Adrenal gland (tissue), 12 donors: Measurements from ENCODE around the gene RFLNA. TPM values are rescaled to one million over a fixed set of nuclear protein-coding genes. Genes with fewer than 3 reads are reported as not detected.
A peak's percentile ranks its signal among the peaks of the same experiment; 100 is the strongest.

Experiments used
- DNase-seq, 7 donors: peaks; one replicate each; pipeline ENCODE4 v3.0.0-alpha.2; 2019 to 2020
- H3K27ac ChIP-seq, 5 donors: fragments of 200-600 bp; sonication (generic) in 4 of 5; 1 replicate in 3 of 5; 2 replicates in 2 of 5; pipeline versions ENCODE4 v1.5.1 to v1.8.0; 2016 to 2020; ENCODE audit warnings: mild to moderate bottlenecking in 1 of 5
- H3K27me3 ChIP-seq: fragments of 200-600 bp; 2 replicates; pipeline ENCODE4 v1.8.0; 2021
- H3K36me3 ChIP-seq, 2 donors: fragments of 200-600 bp; replicated peaks in 1 of 2; 1 replicate in 1 of 2; 2 replicates in 1 of 2; pipeline versions ENCODE4 v1.5.1 to v1.8.0; 2018 to 2022
- H3K4me1 ChIP-seq, 2 donors: fragments of 200-600 bp; replicated peaks in 1 of 2; 1 replicate in 1 of 2; 2 replicates in 1 of 2; pipeline versions ENCODE4 v1.5.1 to v1.8.0; 2018 to 2021
- H3K4me3 ChIP-seq, 4 donors: fragments of 200-600 bp; sonication (generic) in 3 of 4; one replicate each; pipeline ENCODE4 v1.5.1; 2016 to 2018
- H3K9me3 ChIP-seq, 3 donors: fragments of 200-600 bp; sonication (generic) in 1 of 3; replicated peaks in 1 of 3; 1 replicate in 2 of 3; 2 replicates in 1 of 3; pipeline versions ENCODE4 v1.5.1 to v1.8.0; 2016 to 2021
- CTCF ChIP-seq, 6 experiments: fragments of 450-650 bp in 4 of 6; fragments of 200-600 bp in 2 of 6; sonication (generic) in 1 of 6; IDR thresholded peaks; 1 replicate in 5 of 6; 2 replicates in 1 of 6; pipeline versions ENCODE4 v1.5.1 to v1.8.0; 2016 to 2021; ENCODE audit warnings: antibody characterized with exemption in 6 of 6, mild to moderate bottlenecking in 2 of 6, moderate library complexity in 1 of 6
- POLR2A ChIP-seq, 2 donors: fragments of 450-650 bp; IDR thresholded peaks; one replicate each; pipeline ENCODE4 v1.6.1; 2017; ENCODE audit warnings: antibody characterized with exemption in 2 of 2, mild to moderate bottlenecking in 2 of 2, moderate library complexity in 1 of 2
- WGBS, 4 donors: extraction: QIAGEN DNeasy Blood & Tissue Kit in 2 of 4; methylation state at CpG; one replicate each; pipeline versions ENCODE4 v1.1.5 to v1.1.7; 2013 to 2017; 5-methylcytosine and 5-hydroxymethylcytosine counted together
- intact Hi-C, 2 donors: fragments of 100-400 bp; cut with DNase I; formaldehyde crosslinking; loops; one replicate each; pipeline versions ENCODE4 v1.14.1 to v1.15.0; 2022 to 2023
- polyA plus RNA-seq, 3 donors: library from polyadenylated mRNA; stranded (reverse); fragments of 200-250 nt in 2 of 3; fragments of 350-450 nt in 1 of 3; fragmentation: Illumina TruSeq in 1 of 3; extraction: RNeasy Lipid Tissue Mini Kit (QIAGEN cat#74804) in 1 of 3; gene quantifications; one replicate each; pipeline ENCODE4 v1.2.3, GENCODE V29; 2013 to 2014
- total RNA-seq, 9 donors: library from RNA; depleted of rRNA in 4 of 9; stranded (reverse); fragments of >200 nt in 4 of 9; fragments of 120-200 nt in 1 of 9; fragmentation: NEBNext Ultra II Directional in 1 of 9; extraction: Animal tissue kit (Norgen Biotek cat#: 25700) in 1 of 9; gene quantifications; one replicate each; pipeline versions ENCODE4 v1.1.0 to v1.2.4, GENCODE V29; 2013 to 2023
- donor health status: healthy with polysubstance abuse.
- donor health status: Bipolar disorder and iron deficiency.
- donor health status: DM: yes; HTN: yes; CAD: no.
- donor health status: DM: no; HTN: no; CAD: no.
- donor health status: DM: no; HTN: no; CAD: no.
- donor health status: DM: yes; HTN: yes; CAD: no.

Gene RFLNA
- total and polyA plus RNA-seq, 12 donors: 0.38 to 3.9 (median 1.4) TPM; not detected in 1

GRCh38 chr12:124352257-124352656 lies 57.4 kb downstream of the RFLNA start:
- H3K36me3 ChIP-seq: peaks cover 0 to 100% of the 10 kb centered on the region in 2 donors
- no peaks in the 10 kb centered on the region for H3K27me3 ChIP-seq
- intact Hi-C loops: no loop called here
- no peaks in the 10 kb centered on the region for H3K9me3 ChIP-seq
- TF ChIP-seq CTCF (IDR thresholded peaks at IDR 0.05): no peak
- no peak for TF ChIP-seq POLR2A (IDR thresholded peaks at IDR 0.05)
- peaks cover 0 to 11% of the 10 kb centered on the region in 2 donors for H3K4me1 ChIP-seq
- H3K4me3 ChIP-seq: no peak overlapping the region
- H3K27ac ChIP-seq: peak overlapping the region in 2 of 5 donors; percentile 50 to 52
- no peak for DNase-seq

GRCh38 chr12:124352839-124353238 lies 57.9 kb downstream of the RFLNA start:
- peaks cover 0 to 99% of the 10 kb centered on the region in 2 donors for H3K36me3 ChIP-seq
- peak overlapping the region in 2 of 5 donors; percentile 50 to 52 for H3K27ac ChIP-seq
- no peak for TF ChIP-seq CTCF (IDR thresholded peaks at IDR 0.05)
- no peak for TF ChIP-seq POLR2A (IDR thresholded peaks at IDR 0.05)
- WGBS, 4 donors: 14 to 21% (median 18%) methylated on average over 8 to 9 of the region's 9 CpGs
- no peaks in the 10 kb centered on the region for H3K27me3 ChIP-seq
- no peaks in the 10 kb centered on the region for H3K9me3 ChIP-seq
- H3K4me1 ChIP-seq: peaks cover 0 to 11% of the 10 kb centered on the region in 2 donors
- peak in 6 of 7 donors; percentile 58 to 86 (median 80) for DNase-seq
- intact Hi-C loops: no loop called here
- H3K4me3 ChIP-seq: no peak overlapping the region

DNA sequence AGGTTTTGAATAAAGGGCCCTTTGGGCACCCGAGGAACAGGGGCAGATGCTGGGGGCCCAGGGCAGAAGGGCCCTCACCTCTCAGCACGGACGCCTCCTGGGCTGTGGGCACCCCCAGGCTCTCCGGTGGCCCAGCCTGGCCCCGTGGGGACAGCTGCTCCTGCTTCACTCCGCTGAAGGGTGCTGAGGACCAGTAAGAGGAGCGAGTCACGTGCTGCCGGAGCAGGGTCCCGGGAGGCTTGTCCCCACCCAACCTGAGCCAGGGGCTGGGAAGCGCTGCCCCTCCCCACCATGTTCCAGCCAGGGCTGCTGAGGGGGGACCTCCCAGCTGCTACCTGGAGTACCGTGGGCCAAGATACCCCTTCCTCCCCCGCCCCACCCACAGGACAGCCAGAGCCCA lies 59.5 kb downstream of the RFLNA start:
- WGBS, 4 donors: 80 to 90% (median 85%) methylated on average over 1 to 13 of the region's 13 CpGs
- Histone ChIP-seq H3K36me3 (peaks cover 0 to 98% of the 10 kb centered on the region in 2 donors), H3K27me3 (no peaks in the 10 kb centered on the region), H3K9me3 (no peaks in the 10 kb centered on the region), H3K4me3 (no peak overlapping the region), H3K27ac (peak overlapping the region in 1 of 5 donors; percentile 38), H3K4me1 (peaks cover 3 to 18% of the 10 kb centered on the region in 2 donors)
- intact Hi-C loops: no loop called here
- no peak for DNase-seq
- TF ChIP-seq CTCF (IDR thresholded peaks at IDR 0.05) (no peak), POLR2A (IDR thresholded peaks at IDR 0.05) (no peak)

GRCh38 chr12:124356221-124356620 lies 61.3 kb downstream of the RFLNA start:
- intact Hi-C loops: no loop called here
- H3K4me1 ChIP-seq: peaks cover 15 to 36% of the 10 kb centered on the region in 2 donors
- H3K27ac ChIP-seq: no peak overlapping the region

More at GRCh38 chr12:124356221-124356620, 61.3 kb downstream of the RFLNA start:
- TF ChIP-seq CTCF (IDR thresholded peaks at IDR 0.05) (no peak), POLR2A (IDR thresholded peaks at IDR 0.05) (no peak)
- WGBS, 4 donors: 88 to 97% (median 92%) methylated on average over 4 to 5 of the region's 5 CpGs
- no peak for DNase-seq
- Histone ChIP-seq H3K9me3 (no peaks in the 10 kb centered on the region), H3K4me3 (no peak overlapping the region), H3K27me3 (no peaks in the 10 kb centered on the region), H3K36me3 (peaks cover 0 to 86% of the 10 kb centered on the region in 2 donors)
